Natural killer cell (primary cell): Measurements from ENCODE around the gene PPP1R1A. TPM values are rescaled to one million over a fixed set of nuclear protein-coding genes. Genes with fewer than 3 reads are reported as not detected.

ENCODE experiments used
- ATAC-seq, 3 donors: fragments of 150-1000 bp in 2 of 3; fragments of 200-7000 bp in 1 of 3; cut with Tn5 transposase; 1 replicate in 1 of 3; 2 replicates in 2 of 3; pipeline ENCODE4 v1.10.0; 2021; ENCODE audit warnings: mild to moderate bottlenecking in 2 of 3, moderate library complexity in 2 of 3
- DNase-seq, 2 donors: peaks; one replicate each; pipeline versions ENCODE4 v3.0.0 to v3.0.0-alpha.2; 2013 to 2021; ENCODE audit warnings: mixed read lengths in 1 of 2
- H3K27ac ChIP-seq: one replicate; pipeline ENCODE4 v1.5.1; 2013; ENCODE audit warnings: mild to moderate bottlenecking, low read length
- H3K27me3 ChIP-seq: one replicate; pipeline ENCODE4 v1.6.1; 2013; ENCODE audit warnings: low read length; ENCODE audit not compliant: control insufficient read depth, insufficient read depth
- H3K36me3 ChIP-seq: one replicate; pipeline ENCODE4 v1.6.1; 2013; ENCODE audit warnings: low read length; ENCODE audit not compliant: control insufficient read depth, insufficient read depth
- H3K4me1 ChIP-seq: one replicate; pipeline ENCODE4 v1.6.1; 2013; ENCODE audit warnings: low read length; ENCODE audit not compliant: control insufficient read depth, insufficient read depth
- H3K4me3 ChIP-seq: one replicate; pipeline ENCODE4 v1.5.1; 2013; ENCODE audit warnings: low read length
- H3K9me3 ChIP-seq: one replicate; pipeline ENCODE4 v1.6.1; 2013; ENCODE audit warnings: low read length; ENCODE audit not compliant: control insufficient read depth, insufficient read depth
- H3K27ac Mint-ChIP-seq, 2 donors: one replicate each; pipeline ENCODE4 v1.8.0; 2022; ENCODE audit warnings: mild to moderate bottlenecking in 2 of 2, mixed read lengths in 2 of 2, moderate library complexity in 1 of 2
- H3K27me3 Mint-ChIP-seq, 2 donors: one replicate each; pipeline ENCODE4 v1.8.0; 2022; ENCODE audit warnings: low read depth in 2 of 2, mixed read lengths in 2 of 2
- H3K36me3 Mint-ChIP-seq: one replicate; pipeline ENCODE4 v1.8.0; 2022; ENCODE audit warnings: mixed read lengths
- H3K4me1 Mint-ChIP-seq, 2 donors: one replicate each; pipeline ENCODE4 v1.8.0; 2022; ENCODE audit warnings: mixed read lengths in 2 of 2
- H3K4me3 Mint-ChIP-seq: one replicate; pipeline ENCODE4 v1.8.0; 2022; ENCODE audit warnings: mild to moderate bottlenecking, moderate library complexity, mixed read lengths
- H3K9me3 Mint-ChIP-seq, 2 donors: one replicate each; pipeline ENCODE4 v1.8.0; 2022; ENCODE audit warnings: mixed read lengths in 2 of 2
- CTCF ChIP-seq: fragments of 200-600 bp; IDR thresholded peaks from one replicate; pipeline ENCODE4 v1.8.0; 2022; ENCODE audit warnings: antibody characterized with exemption
- WGBS: methylation state at CpG from one replicate; pipeline ENCODE4 v1.1.7; 2013; ENCODE audit warnings: missing lambda C conversion rate; ENCODE audit not compliant: insufficient coverage; 5-methylcytosine and 5-hydroxymethylcytosine counted together
- intact Hi-C: fragments of 100-400 bp; cut with micrococcal nuclease; formaldehyde crosslinking; loops from one replicate; pipeline ENCODE4 v1.14.2; 2022
- total RNA-seq, 4 donors: library from RNA; stranded (reverse); fragments of 120-200 nt in 1 of 4; gene quantifications; one replicate each; pipeline versions ENCODE4 v1.2.3 to v1.2.4, GENCODE V29; 2013 to 2022

The PPP1R1A gene
- total RNA-seq, 3 donors from 2014 or later (not counting 1 experiment from before 2014, with no cell fraction given), result not detected

- H3K27ac ChIP-seq, result no peak overlapping the region
- no peak for TF ChIP-seq CTCF
- no peaks in the 10 kb centered on the region for H3K36me3 Mint-ChIP-seq
- WGBS, result 79% methylated on average over 2 of the region's 2 CpGs
- H3K27ac Mint-ChIP-seq, result no peak overlapping the region
- intact Hi-C loops, result no loop called here
- H3K9me3 ChIP-seq, result no peaks in the 10 kb centered on the region
- DNase-seq (no peak), ATAC-seq (no peak)
- H3K36me3 ChIP-seq, result no peaks in the 10 kb centered on the region
- no peak overlapping the region for H3K4me3 Mint-ChIP-seq
- H3K27me3 Mint-ChIP-seq, result peaks cover 14 to 17% of the 10 kb centered on the region in 2 donors
- H3K9me3 Mint-ChIP-seq, result no peaks in the 10 kb centered on the region
- H3K4me1 ChIP-seq, result no peaks in the 10 kb centered on the region
- no peaks in the 10 kb centered on the region for H3K27me3 ChIP-seq
- H3K4me3 ChIP-seq, result no peak overlapping the region
- no peaks in the 10 kb centered on the region for H3K4me1 Mint-ChIP-seq
Measured at GRCh38 chr12:54608769-54609168, 20.3 kb upstream of the PPP1R1A start.

- ATAC-seq (no peak), DNase-seq (no peak)
- Histone ChIP-seq H3K36me3 (no peaks in the 10 kb centered on the region), H3K4me3 (no peak overlapping the region), H3K27ac (no peak overlapping the region), H3K9me3 (no peaks in the 10 kb centered on the region), H3K4me1 (no peaks in the 10 kb centered on the region), H3K27me3 (no peaks in the 10 kb centered on the region)
- 75% methylated on average over 6 of the region's 6 CpGs for WGBS
- Mint-ChIP-seq H3K36me3 (no peaks in the 10 kb centered on the region), H3K4me3 (no peak overlapping the region), H3K27me3 (peaks cover 10 to 17% of the 10 kb centered on the region in 2 donors), H3K4me1 (no peaks in the 10 kb centered on the region), H3K9me3 (no peaks in the 10 kb centered on the region), H3K27ac (no peak overlapping the region)
- TF ChIP-seq CTCF, result no peak
- intact Hi-C loops, result no loop called here
Measured at GRCh38 chr12:54608156-54608555, 19.7 kb upstream of the PPP1R1A start.

GRCh38 chr12:54606556-54606955 lies 18.1 kb upstream of the PPP1R1A start:
- no peak overlapping the region for H3K4me3 ChIP-seq
- TF ChIP-seq CTCF, result no peak
- H3K4me3 Mint-ChIP-seq, result no peak overlapping the region
- intact Hi-C loops, result no loop called here
- peaks cover 10 to 17% of the 10 kb centered on the region in 2 donors for H3K27me3 Mint-ChIP-seq
- no peaks in the 10 kb centered on the region for H3K4me1 ChIP-seq
- H3K9me3 ChIP-seq, result no peaks in the 10 kb centered on the region
- H3K36me3 ChIP-seq, result no peaks in the 10 kb centered on the region
- WGBS, result 65% methylated on average over 2 of the region's 4 CpGs
- no peak for DNase-seq
- H3K36me3 Mint-ChIP-seq, result no peaks in the 10 kb centered on the region
- no peaks in the 10 kb centered on the region for H3K27me3 ChIP-seq
- no peak overlapping the region for H3K27ac ChIP-seq
- H3K9me3 Mint-ChIP-seq, result no peaks in the 10 kb centered on the region
- no peaks in the 10 kb centered on the region for H3K4me1 Mint-ChIP-seq
- no peak overlapping the region for H3K27ac Mint-ChIP-seq
- no peak for ATAC-seq
